ENCODE measurements around the gene AUTS2.

The AUTS2 gene

DNA sequence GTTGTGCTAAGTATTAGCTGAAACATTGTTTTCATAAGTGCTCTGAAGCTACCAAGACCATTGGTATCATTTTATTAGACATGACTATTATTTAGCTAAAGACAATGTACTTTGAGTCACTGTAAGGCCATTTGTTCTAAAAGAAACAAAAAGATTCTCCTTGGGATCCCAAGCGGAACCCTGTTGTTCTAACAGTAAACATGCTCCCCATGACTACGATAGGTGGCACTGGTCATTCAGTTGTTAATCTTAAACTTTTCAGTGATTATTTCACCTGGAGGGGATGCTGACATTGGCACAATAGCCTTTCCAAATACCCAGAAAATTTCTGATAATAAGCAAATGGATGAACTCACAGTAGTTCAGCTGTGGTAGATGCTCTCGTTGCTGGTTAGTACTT, 715.0 kb downstream of the AUTS2 start:
- no peak overlapping the region for H3K4me3 ChIP-seq (ENCODE audit: low read depth, low read length)
- TF ChIP-seq, protein P1, sequence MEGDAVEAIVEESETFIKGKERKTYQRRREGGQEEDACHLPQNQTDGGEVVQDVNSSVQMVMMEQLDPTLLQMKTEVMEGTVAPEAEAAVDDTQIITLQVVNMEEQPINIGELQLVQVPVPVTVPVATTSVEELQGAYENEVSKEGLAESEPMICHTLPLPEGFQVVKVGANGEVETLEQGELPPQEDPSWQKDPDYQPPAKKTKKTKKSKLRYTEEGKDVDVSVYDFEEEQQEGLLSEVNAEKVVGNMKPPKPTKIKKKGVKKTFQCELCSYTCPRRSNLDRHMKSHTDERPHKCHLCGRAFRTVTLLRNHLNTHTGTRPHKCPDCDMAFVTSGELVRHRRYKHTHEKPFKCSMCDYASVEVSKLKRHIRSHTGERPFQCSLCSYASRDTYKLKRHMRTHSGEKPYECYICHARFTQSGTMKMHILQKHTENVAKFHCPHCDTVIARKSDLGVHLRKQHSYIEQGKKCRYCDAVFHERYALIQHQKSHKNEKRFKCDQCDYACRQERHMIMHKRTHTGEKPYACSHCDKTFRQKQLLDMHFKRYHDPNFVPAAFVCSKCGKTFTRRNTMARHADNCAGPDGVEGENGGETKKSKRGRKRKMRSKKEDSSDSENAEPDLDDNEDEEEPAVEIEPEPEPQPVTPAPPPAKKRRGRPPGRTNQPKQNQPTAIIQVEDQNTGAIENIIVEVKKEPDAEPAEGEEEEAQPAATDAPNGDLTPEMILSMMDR (IDR thresholded peaks at IDR 0.05; ENCODE audit: low read depth, low read length, missing control alignments) = no peak
- DNase-seq (ENCODE audit: low read depth) = no peak
- in situ Hi-C loops (cut with HindIII; ENCODE audit: low sequenced_read_pairs) = loop anchor here (5.0 kb wide), 1 partner anchor 71 kb away; no protein-coding TSS in a partner anchor

DNA sequence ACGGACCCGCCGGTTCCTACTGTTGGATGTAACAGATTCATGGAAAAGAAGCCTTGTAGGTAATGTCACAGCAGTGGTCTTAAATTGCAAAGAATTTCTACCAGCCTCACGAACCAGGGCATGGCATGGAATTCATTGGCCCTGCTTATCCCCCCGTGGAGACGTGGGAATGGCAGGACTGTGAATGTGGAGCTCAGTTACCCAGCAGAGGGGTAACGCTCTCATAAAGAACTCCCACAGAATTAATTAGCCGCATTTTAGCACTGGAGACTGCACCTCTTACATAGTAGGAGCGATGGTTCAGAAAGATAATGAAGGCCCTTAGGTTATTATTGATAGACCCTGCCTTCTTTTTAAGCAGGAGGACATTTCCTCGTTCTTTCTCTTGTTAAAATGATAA, 715.4 kb downstream of the AUTS2 start:
- in situ Hi-C loops (cut with HindIII; ENCODE audit: low sequenced_read_pairs) = loop anchor here (5.0 kb wide), 1 partner anchor 71 kb away; no protein-coding TSS in a partner anchor
- H3K4me3 ChIP-seq (ENCODE audit: low read depth, low read length) = no peak overlapping the region
- no peak for DNase-seq (ENCODE audit: low read depth)
- TF ChIP-seq, protein P1 (IDR thresholded peaks at IDR 0.05; ENCODE audit: low read depth, low read length, missing control alignments) = no peak

DNA sequence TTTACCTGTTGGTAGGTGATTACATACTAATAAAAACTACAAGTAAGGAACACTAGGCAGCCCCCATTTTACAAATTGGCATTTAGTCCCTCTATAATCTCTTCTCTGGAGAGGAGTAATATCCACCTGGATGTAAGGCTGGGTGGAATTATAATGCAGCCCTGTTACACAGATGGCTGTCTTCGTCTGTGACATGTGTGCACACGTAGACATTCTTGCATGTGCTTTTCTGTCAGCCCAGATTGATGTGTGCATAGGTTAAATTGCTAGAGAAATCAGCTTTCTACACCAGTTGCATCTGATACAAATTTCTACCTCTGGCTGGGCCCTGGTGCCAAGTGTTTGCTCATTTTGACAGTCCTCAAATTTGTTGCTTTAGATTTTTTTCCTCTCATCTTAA, 715.9 kb downstream of the AUTS2 start:
- TF ChIP-seq, protein P1 (IDR thresholded peaks at IDR 0.05; ENCODE audit: low read depth, low read length, missing control alignments) = no peak
- DNase-seq (ENCODE audit: low read depth) = no peak
- in situ Hi-C loops (cut with HindIII; ENCODE audit: low sequenced_read_pairs) = loop anchor here (5.0 kb wide), 1 partner anchor 72 kb away; no protein-coding TSS in a partner anchor
- no peak overlapping the region for H3K4me3 ChIP-seq (ENCODE audit: low read depth, low read length)

- in situ Hi-C loops (cut with HindIII; ENCODE audit: low sequenced_read_pairs) = no loop called here
- DNase-seq (ENCODE audit: low read depth) = no peak
- TF ChIP-seq, protein P1 (IDR thresholded peaks at IDR 0.05; ENCODE audit: low read depth, low read length, missing control alignments) = no peak
- no peak overlapping the region for H3K4me3 ChIP-seq (ENCODE audit: low read depth, low read length)
These were observed 718.5 kb downstream of the AUTS2 start for GRCh38 chr7:70316745-70317144.

GRCh38 chr7:70317356-70317755, 719.1 kb downstream of the AUTS2 start:
- DNase-seq (ENCODE audit: low read depth) = peak; percentile 36
- no peak overlapping the region for H3K4me3 ChIP-seq (ENCODE audit: low read depth, low read length)
- in situ Hi-C loops (cut with HindIII; ENCODE audit: low sequenced_read_pairs) = no loop called here
- TF ChIP-seq, protein P1 (IDR thresholded peaks at IDR 0.05; ENCODE audit: low read depth, low read length, missing control alignments) = no peak

GRCh38 chr7:70318511-70318910, 720.2 kb downstream of the AUTS2 start:
- H3K4me3 ChIP-seq (ENCODE audit: low read depth, low read length) = no peak overlapping the region
- no peak for DNase-seq (ENCODE audit: low read depth)
- in situ Hi-C loops (cut with HindIII; ENCODE audit: low sequenced_read_pairs) = no loop called here
- TF ChIP-seq, protein P1 (IDR thresholded peaks at IDR 0.05; ENCODE audit: low read depth, low read length, missing control alignments) = no peak

GRCh38 chr7:70319057-70319456, 720.8 kb downstream of the AUTS2 start:
- TF ChIP-seq, protein P1 (IDR thresholded peaks at IDR 0.05; ENCODE audit: low read depth, low read length, missing control alignments) = no peak
- DNase-seq (ENCODE audit: low read depth) = no peak
- no peak overlapping the region for H3K4me3 ChIP-seq (ENCODE audit: low read depth, low read length)
- in situ Hi-C loops (cut with HindIII; ENCODE audit: low sequenced_read_pairs) = no loop called here
